ENCODE results near the gene AP3B1.

GRCh38 chr5:78268356-78268755 is 26.1 kb downstream of the AP3B1 start:
- TF ChIP-seq CTCF (IDR thresholded peaks at IDR 0.05; ENCODE audit: insufficient read depth, low read length, poor library complexity, severe bottlenecking) (no peak), EZH2phosphoT487 (conservative IDR thresholded peaks at IDR 0.05; ENCODE audit: low read length) (no peak)

Data from SU-DHL-6 (cell line).